Measurements from ENCODE around the gene DLGAP4. TPM values are rescaled to one million over a fixed set of nuclear protein-coding genes. Genes with fewer than 3 reads are reported as not detected.

DLGAP4 gene
- total RNA-seq, 4 donors from 2014 or later, result 33.5 to 159 (median 56.6) TPM

DNA sequence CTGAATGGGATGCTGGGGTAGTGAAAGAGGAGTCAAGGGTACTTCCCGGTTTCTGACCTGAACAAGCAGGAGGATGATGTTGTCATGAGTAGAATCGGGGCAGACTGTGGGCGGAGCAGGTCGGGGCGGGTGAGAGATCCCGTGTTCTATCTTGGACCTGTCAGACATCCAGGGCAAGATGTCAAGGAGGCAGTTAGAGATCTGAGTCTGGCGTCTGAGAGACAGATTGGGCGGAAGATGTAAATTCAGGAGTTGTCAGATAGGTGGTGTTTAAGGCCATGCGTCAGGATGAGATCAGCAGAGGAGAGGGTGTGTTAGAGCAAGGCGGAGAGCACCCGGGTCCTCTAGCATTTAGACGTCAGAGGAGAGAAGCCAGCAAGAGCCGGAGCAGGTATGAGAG lies 115.5 kb downstream of the DLGAP4 start:
- Histone ChIP-seq H3K4me1 (no peaks in the 10 kb centered on the region), H3K27ac (no peak overlapping the region), H3K27me3 (peaks cover 11% of the 10 kb centered on the region), H3K36me3 (no peaks in the 10 kb centered on the region), H3K9me3 (no peaks in the 10 kb centered on the region), H3K4me3 (no peak overlapping the region)
- in situ Hi-C loops (cut with MboI; ENCODE audit: low pct_ligation_motif_present in 1 of 4, low pct_unique_long_range_greater_than_20kb in 1 of 4, low sequenced_read_pairs in 3 of 4), result no loop called here
- no peak for DNase-seq
- 49 to 65% methylated on average over 5 to 13 of the region's 13 CpGs for WGBS, 2 donors (ENCODE audit: low coverage in 1 of 2)
- no peak for TF ChIP-seq POLR2A (IDR thresholded peaks at IDR 0.05)
- TF ChIP-seq, protein P1, sequence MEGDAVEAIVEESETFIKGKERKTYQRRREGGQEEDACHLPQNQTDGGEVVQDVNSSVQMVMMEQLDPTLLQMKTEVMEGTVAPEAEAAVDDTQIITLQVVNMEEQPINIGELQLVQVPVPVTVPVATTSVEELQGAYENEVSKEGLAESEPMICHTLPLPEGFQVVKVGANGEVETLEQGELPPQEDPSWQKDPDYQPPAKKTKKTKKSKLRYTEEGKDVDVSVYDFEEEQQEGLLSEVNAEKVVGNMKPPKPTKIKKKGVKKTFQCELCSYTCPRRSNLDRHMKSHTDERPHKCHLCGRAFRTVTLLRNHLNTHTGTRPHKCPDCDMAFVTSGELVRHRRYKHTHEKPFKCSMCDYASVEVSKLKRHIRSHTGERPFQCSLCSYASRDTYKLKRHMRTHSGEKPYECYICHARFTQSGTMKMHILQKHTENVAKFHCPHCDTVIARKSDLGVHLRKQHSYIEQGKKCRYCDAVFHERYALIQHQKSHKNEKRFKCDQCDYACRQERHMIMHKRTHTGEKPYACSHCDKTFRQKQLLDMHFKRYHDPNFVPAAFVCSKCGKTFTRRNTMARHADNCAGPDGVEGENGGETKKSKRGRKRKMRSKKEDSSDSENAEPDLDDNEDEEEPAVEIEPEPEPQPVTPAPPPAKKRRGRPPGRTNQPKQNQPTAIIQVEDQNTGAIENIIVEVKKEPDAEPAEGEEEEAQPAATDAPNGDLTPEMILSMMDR (IDR thresholded peaks at IDR 0.05), result no peak
- no peak for TF ChIP-seq EP300 (IDR thresholded peaks at IDR 0.05; ENCODE audit: low read depth)
- intact Hi-C loops (cut with DNase I; ENCODE audit: low total_unique reads), result loop anchor here (1.0 kb wide), 1 partner anchor 15 kb away; no protein-coding TSS in a partner anchor

DNA sequence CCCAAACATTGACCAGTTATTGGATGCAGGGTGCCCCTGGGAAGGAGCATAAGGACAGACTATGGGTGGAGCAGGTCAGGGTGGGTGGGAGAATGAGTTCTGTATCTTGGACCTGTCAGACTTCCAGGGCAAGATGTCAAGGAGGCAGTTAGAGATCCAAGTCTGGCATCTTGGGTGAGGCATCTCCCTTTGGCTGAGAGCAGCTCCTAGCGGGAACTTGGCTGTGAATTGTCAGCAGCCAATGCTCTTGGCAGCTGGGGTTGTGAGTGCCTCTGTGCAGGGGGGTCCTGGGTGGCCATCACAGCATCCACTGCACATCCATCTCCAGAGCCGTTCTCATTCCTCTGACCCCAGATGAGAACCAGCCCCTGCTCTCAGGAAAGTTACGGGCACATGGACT lies 118.2 kb downstream of the DLGAP4 start:
- Histone ChIP-seq H3K4me1 (no peaks in the 10 kb centered on the region), H3K36me3 (no peaks in the 10 kb centered on the region), H3K4me3 (no peak overlapping the region), H3K27ac (no peak overlapping the region), H3K27me3 (peaks cover 11% of the 10 kb centered on the region), H3K9me3 (no peaks in the 10 kb centered on the region)
- 21 to 48% methylated on average over 2 to 3 of the region's 3 CpGs for WGBS, 2 donors (ENCODE audit: low coverage in 1 of 2)
- DNase-seq, result no peak
- TF ChIP-seq EP300 (IDR thresholded peaks at IDR 0.05; ENCODE audit: low read depth), result no peak
- no peak for TF ChIP-seq POLR2A (IDR thresholded peaks at IDR 0.05)
- TF ChIP-seq, protein P1 (IDR thresholded peaks at IDR 0.05), result no peak
- TF ChIP-seq POLR2AphosphoS5 (IDR thresholded peaks at IDR 0.05), result no peak
- intact Hi-C loops (cut with DNase I; ENCODE audit: low total_unique reads), result no loop called here
- in situ Hi-C loops (cut with MboI; ENCODE audit: low pct_ligation_motif_present in 1 of 4, low pct_unique_long_range_greater_than_20kb in 1 of 4, low sequenced_read_pairs in 3 of 4), result no loop called here

DNA sequence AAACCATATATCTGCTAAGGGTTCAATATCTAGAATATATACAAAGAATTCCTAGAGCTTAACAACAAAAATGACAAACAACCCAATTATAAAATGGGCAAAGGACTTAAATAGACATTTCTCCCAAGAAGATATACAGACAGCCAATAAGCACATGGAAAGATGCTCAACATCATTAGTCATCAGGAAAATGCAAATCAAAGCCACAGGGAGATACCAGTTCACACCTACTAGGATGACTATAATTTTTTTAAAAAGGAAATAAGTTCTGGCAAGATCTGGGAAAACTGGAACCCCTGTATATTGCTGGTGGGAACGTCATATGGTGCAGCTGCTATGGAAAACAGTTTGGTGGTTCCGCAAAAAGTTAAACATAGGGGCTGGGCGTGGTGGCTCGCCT lies 119.0 kb downstream of the DLGAP4 start:
- Histone ChIP-seq H3K9me3 (no peaks in the 10 kb centered on the region), H3K4me1 (no peaks in the 10 kb centered on the region), H3K36me3 (no peaks in the 10 kb centered on the region), H3K27ac (no peak overlapping the region), H3K27me3 (peaks cover 5% of the 10 kb centered on the region), H3K4me3 (no peak overlapping the region)
- intact Hi-C loops (cut with DNase I; ENCODE audit: low total_unique reads), result no loop called here
- in situ Hi-C loops (cut with MboI; ENCODE audit: low pct_ligation_motif_present in 1 of 4, low pct_unique_long_range_greater_than_20kb in 1 of 4, low sequenced_read_pairs in 3 of 4), result loop anchor here (25.0 kb wide), 2 partner anchors 213 to 438 kb away; no protein-coding TSS in a partner anchor
- DNase-seq, result no peak
- 58 to 62% methylated on average over 4 of the region's 4 CpGs for WGBS, 2 donors (ENCODE audit: low coverage in 1 of 2)
- TF ChIP-seq POLR2AphosphoS5 (IDR thresholded peaks at IDR 0.05) (no peak), POLR2A (IDR thresholded peaks at IDR 0.05) (no peak)
- TF ChIP-seq, protein P1 (IDR thresholded peaks at IDR 0.05), result no peak

DNA sequence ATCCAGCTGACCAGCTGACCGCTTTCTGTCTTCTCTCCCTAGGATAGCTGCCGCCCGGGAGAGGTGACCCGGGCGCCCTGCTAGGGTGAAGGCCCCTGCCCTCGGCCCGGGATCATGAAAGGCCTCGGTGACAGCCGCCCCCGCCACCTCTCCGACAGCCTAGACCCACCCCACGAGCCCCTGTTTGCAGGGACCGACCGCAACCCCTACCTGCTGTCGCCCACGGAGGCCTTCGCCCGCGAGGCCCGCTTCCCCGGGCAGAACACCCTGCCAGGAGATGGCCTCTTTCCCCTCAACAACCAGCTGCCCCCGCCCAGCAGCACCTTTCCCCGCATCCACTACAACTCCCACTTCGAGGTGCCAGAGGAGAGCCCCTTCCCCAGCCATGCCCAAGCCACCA lies 125.5 kb downstream of the DLGAP4 start:
- Histone ChIP-seq H3K36me3 (no peaks in the 10 kb centered on the region), H3K4me3 (no peak overlapping the region), H3K9me3 (no peaks in the 10 kb centered on the region), H3K27me3 (no peaks in the 10 kb centered on the region), H3K4me1 (peaks cover 0 to 4% (median 4%) of the 10 kb centered on the region in 4 donors), H3K27ac (no peak overlapping the region)
- in situ Hi-C loops (cut with MboI; ENCODE audit: low pct_ligation_motif_present in 1 of 4, low pct_unique_long_range_greater_than_20kb in 1 of 4, low sequenced_read_pairs in 3 of 4) (loop anchor here (25.0 kb wide), 2 partner anchors 219 to 444 kb away; no protein-coding TSS in a partner anchor), intact Hi-C loops (cut with DNase I; ENCODE audit: low total_unique reads) (no loop called here)
- no peak for DNase-seq
- 93% methylated on average over 19 of the region's 24 CpGs; no CpG with 5 or more reads in 1 of the 2 donors for WGBS, 2 donors (ENCODE audit: low coverage in 1 of 2)
- no peak for TF ChIP-seq POLR2A (IDR thresholded peaks at IDR 0.05)
- no peak for TF ChIP-seq EP300 (IDR thresholded peaks at IDR 0.05; ENCODE audit: low read depth)
- TF ChIP-seq, protein P1 (IDR thresholded peaks at IDR 0.05), result no peak
- no peak for TF ChIP-seq POLR2AphosphoS5 (IDR thresholded peaks at IDR 0.05)
